GM18520 (cell line): Measurements from ENCODE around the gene PDCD6IP.
A peak's percentile ranks its signal among the peaks of the same experiment; 100 is the strongest.
"Not testable (repeated sequence)": the region's sequence is repeated elsewhere in the genome, so short reads cannot be mapped to it uniquely, and the experiment has no call there.

Experiments
- ATAC-seq: cut with Tn5 transposase; IDR thresholded peaks from one replicate; pipeline ENCODE4 v1.9.1; 2021; ENCODE audit not compliant: unreplicated experiment

Gene PDCD6IP

GRCh38 chr3:33792167-33792892 is 6.1 kb upstream of the PDCD6IP start:
- ATAC-seq: no peak

GRCh38 chr3:33795131-33795530 is 3.3 kb upstream of the PDCD6IP start:
- no peak for ATAC-seq

GRCh38 chr3:33795856-33796536 is 2.4 kb upstream of the PDCD6IP start:
- no peak for ATAC-seq

DNA sequence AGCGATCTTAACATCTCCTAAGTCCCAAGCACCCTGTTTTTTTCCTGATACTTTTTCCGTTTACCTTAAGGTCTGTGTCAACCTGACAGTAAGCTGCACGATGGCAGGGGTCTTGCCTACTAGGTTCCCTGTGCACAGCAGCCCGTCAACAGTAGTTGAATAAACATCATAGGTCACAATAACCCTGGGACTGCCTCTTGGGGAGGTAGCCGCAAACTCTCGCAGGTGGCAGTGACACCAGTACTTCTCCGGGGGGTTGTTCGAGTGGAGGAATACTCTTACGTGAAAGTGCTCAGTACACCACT is 365 bp upstream of the PDCD6IP start:
- ATAC-seq: peak; percentile 23

GRCh38 chr3:33799202-33799551 is 747 bp downstream of the PDCD6IP start:
- no peak for ATAC-seq

DNA sequence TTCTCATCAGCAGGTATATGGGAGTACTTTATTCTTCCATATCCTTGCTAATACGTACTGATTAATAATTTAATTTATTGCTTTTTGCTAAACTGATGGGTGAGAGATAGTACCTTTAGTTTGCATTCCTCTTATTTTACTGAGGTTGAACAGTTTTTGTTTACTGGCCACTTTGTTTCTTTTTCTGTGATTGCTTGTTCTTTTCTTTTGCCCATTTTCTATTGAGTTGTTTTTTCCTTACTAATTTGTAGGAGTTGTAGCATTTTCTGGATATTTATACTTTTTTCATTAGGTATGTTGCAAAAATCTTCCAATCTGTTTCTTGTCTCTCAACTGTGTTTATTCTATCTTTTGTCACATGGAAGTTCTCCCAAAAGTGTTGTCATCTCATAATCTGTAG is 4.8 kb downstream of the PDCD6IP start:
- ATAC-seq: no peak

GRCh38 chr3:33803894-33804526 is 5.6 kb downstream of the PDCD6IP start:
- ATAC-seq: no peak

DNA sequence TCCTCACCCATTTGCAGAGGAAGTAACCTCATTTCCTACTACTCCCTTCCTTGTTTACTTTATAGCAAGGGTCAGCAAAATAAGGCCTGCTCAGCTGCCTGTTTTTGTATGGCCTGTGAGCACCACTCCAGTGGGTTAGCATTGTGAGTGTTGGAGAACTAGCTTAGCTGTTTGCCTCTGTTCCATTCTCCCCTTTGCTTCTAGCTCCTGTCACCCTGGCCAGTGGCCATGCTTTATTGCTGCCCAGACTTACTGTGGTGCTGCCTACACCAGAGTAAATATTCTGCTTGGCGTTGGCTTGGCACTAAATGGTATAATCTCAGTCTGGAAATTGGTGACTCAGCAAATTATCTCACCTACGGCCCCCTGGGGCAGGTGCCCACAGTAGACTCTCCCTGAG is 8.8 kb downstream of the PDCD6IP start:
- no peak for ATAC-seq

DNA sequence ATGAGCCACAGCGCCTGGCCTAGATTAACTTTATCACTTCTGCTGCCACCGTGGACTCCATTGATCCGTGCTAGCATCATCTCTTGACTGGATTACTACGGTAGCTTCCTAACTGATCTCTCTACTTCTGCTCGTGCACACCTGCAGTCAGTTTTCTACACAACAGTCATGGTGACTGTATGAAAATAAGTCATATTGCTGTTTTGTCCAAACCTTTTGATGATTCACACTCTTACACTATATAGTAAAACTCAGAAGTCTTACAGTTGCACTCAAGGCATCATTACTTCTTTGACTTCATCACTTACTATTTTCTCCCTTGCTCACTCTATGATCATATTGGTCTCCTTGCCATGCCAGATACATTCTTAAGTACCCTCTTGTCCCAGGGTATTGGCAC is 10.1 kb downstream of the PDCD6IP start:
- ATAC-seq: no peak

DNA sequence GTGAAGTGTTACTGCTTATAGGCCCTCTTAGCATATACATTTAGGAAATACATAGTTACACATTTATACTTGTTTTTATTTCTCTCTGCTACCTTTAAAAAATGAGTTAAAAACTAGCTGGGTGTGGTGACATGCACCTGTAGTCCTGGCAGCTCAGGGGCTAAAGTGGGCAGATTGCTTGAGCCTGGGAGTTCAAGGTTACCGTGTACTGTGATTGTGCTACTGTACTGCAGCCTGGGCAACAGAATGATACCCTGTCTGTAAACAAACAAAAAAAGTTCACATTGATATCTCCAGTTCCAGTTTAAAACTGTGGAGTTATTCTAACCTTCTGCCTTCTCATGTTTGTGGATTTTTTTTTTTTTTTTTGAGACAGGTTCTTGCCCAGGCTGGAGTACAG is 12.1 kb downstream of the PDCD6IP start:
- no peak for ATAC-seq

- ATAC-seq: no peak
Observed at GRCh38 chr3:33821989-33822388, 23.6 kb downstream of the PDCD6IP start.

GRCh38 chr3:33823821-33824220 is 25.4 kb downstream of the PDCD6IP start:
- no peak for ATAC-seq

DNA sequence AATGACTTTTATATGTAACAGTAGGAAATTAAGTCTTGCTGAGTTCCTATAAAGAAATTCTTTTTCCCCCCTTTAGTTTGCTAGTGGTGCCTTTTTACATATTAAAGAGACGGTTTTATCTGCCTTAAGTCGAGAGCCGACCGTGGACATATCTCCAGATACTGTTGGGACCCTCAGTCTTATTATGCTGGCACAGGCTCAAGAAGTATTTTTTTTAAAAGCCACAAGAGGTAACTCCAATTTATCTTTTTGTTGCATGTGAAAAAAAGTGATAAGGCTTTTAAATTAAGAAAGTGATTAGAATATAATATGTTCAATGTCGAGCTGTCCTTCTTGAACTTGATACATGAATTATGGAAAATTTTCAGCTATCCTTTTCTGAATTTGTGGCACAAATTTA is 26.7 kb downstream of the PDCD6IP start:
- no peak for ATAC-seq

- ATAC-seq: no peak
Observed at GRCh38 chr3:33826206-33826605, 27.8 kb downstream of the PDCD6IP start.

DNA sequence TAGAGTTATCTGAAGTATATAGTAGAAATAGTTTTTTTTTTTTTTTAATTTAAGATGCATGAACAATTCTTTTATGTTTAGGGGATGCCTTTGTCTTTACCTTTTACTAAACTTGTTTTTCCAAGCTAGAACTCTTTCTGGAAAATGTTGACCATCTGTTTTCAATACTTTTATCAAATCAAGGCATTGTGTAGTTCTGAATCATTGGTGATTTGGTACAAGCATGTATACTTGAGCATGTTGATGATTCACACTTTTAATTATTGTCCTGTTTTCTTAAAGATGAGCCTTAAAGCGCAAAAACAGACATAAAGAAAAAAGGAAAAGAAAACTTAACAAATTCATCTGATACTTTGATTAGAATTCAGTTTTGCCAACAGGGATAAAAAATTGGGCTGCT is 28.3 kb downstream of the PDCD6IP start:
- ATAC-seq: no peak

GRCh38 chr3:33829720-33830119 is 31.3 kb downstream of the PDCD6IP start:
- no peak for ATAC-seq

- ATAC-seq: no peak
Observed at GRCh38 chr3:33831053-33831452, 32.6 kb downstream of the PDCD6IP start.

GRCh38 chr3:33833408-33834095 is 35.1 kb downstream of the PDCD6IP start:
- ATAC-seq: no peak

DNA sequence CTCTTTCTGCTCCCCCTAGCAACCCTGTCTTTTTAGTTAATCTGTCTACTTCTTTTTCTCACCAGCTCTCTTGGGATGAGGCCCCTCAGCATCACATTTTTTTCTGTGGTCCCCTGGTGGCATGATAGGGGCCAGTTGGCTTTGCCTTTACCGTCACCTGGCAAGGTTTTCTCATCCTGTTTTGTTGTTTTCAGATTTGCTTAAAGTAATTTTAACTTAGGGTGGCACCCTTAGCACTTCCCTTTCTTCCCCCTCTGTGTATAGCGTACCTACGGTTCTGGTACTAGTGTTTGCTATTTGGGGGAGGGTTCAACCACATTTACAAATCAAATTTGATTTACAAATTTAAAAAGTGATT is 35.6 kb downstream of the PDCD6IP start:
- peak; percentile 67 for ATAC-seq

GRCh38 chr3:33837182-33837581 is 38.8 kb downstream of the PDCD6IP start:
- ATAC-seq: not testable (repeated sequence)

DNA sequence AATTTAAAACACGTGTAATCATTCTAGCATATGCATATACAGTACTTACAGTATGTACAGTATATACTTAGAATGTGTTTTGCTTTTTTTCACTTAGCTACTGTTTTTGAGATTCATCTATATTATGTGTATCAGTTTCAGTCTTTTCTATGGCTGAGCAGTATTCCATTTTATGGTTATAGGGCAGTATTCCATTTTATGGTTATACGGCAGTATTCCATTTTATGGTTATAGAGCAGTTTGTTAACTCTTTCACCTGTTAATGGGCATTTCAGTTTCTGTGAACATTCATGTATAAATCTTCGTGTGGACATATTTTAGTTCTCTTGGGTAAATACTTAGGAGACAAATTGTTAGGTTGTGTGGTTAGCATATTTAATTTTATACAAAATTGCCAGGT is 40.9 kb downstream of the PDCD6IP start:
- ATAC-seq: no peak

DNA sequence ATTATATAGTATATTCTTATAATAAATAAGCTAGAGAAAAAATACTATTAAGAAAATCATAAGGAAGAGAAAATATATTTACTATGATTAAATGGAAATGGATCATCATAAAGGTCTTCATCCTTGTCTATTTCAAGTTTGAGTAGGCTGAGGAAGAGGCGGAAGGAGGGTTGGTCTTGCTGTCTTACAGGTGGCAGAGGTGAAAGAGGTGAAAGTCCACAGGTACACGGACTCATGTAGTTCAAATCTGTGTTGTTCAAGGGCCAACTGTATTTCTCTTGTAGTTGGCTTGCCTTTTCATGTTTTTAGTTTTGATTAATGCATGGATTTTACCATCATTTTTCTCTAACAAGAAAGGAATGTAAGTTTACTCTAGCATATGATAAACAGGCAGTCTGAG is 41.7 kb downstream of the PDCD6IP start:
- no peak for ATAC-seq
